Hepatocyte (in vitro differentiated cells): ENCODE measurements around the gene ICAM4. TPM values are rescaled to one million over a fixed set of nuclear protein-coding genes. Genes with fewer than 3 reads are reported as not detected.

Experiments used
- DNase-seq: peaks from one replicate; pipeline ENCODE4 v3.0.0-alpha.2; 2016; ENCODE audit warnings: low spot score
- H2AFZ ChIP-seq: fragments of 200-600 bp; sonication (generic); 2 replicates; pipeline ENCODE4 v1.6.0; 2016; ENCODE audit warnings: antibody characterized with exemption, mild to moderate bottlenecking
- H3K27ac ChIP-seq: fragments of 200-600 bp; sonication (generic); 2 replicates; pipeline ENCODE4 v1.5.1; 2016; ENCODE audit warnings: mild to moderate bottlenecking
- H3K27me3 ChIP-seq: fragments of 200-600 bp; sonication (generic); 2 replicates; pipeline ENCODE4 v1.6.1; 2016
- H3K36me3 ChIP-seq: fragments of 200-600 bp; sonication (generic); replicated peaks from 2 replicates; pipeline ENCODE4 v1.5.1; 2016; ENCODE audit warnings: low read depth; ENCODE audit not compliant: insufficient read depth
- H3K4me1 ChIP-seq: fragments of 200-600 bp; sonication (generic); 2 replicates; pipeline ENCODE4 v1.5.1; 2016; ENCODE audit warnings: mild to moderate bottlenecking, moderate library complexity; ENCODE audit not compliant: insufficient read depth
- H3K4me2 ChIP-seq: fragments of 200-600 bp; sonication (generic); 2 replicates; pipeline ENCODE4 v1.6.0; 2016
- H3K4me3 ChIP-seq: fragments of 200-600 bp; sonication (generic); 2 replicates; pipeline ENCODE4 v1.5.1; 2016; ENCODE audit warnings: mild to moderate bottlenecking
- H3K79me2 ChIP-seq: fragments of 200-600 bp; sonication (generic); 2 replicates; pipeline ENCODE4 v1.6.0; 2017; ENCODE audit warnings: mild to moderate bottlenecking
- H3K9me2 ChIP-seq: fragments of 200-600 bp; sonication (generic); replicated peaks from 2 replicates; pipeline ENCODE4 v1.6.0; 2017; ENCODE audit warnings: mild to moderate bottlenecking; ENCODE audit not compliant: insufficient read depth
- H3K9me3 ChIP-seq: fragments of 200-600 bp; sonication (generic); 2 replicates; pipeline ENCODE4 v1.5.1; 2016; ENCODE audit warnings: low read depth, mild to moderate bottlenecking
- H4K20me1 ChIP-seq: fragments of 200-600 bp; sonication (generic); 2 replicates; pipeline ENCODE4 v1.6.0; 2016; ENCODE audit warnings: mild to moderate bottlenecking; ENCODE audit not compliant: insufficient read depth, poor library complexity, severe bottlenecking
- CTCF ChIP-seq: fragments of 200-600 bp; sonication (generic); IDR thresholded peaks from 2 replicates; pipeline ENCODE4 v1.5.1; 2016; ENCODE audit warnings: antibody characterized with exemption, mild to moderate bottlenecking; ENCODE audit not compliant: poor library complexity
- EZH2 ChIP-seq: fragments of 200-600 bp; sonication (generic); IDR thresholded peaks from 2 replicates; pipeline ENCODE4 v1.6.1; 2016; ENCODE audit warnings: antibody characterized with exemption, mild to moderate bottlenecking, borderline replicate concordance
- EZH2phosphoT487 ChIP-seq: fragments of 200-600 bp; sonication (generic); IDR thresholded peaks from one replicate; pipeline ENCODE4 v1.6.1; 2018; ENCODE audit warnings: antibody characterized with exemption, mild to moderate bottlenecking, low read depth, moderate library complexity; ENCODE audit not compliant: unreplicated experiment, severe bottlenecking
- WGBS: methylation state at CpG from one replicate; pipeline ENCODE4 v1.1.6; 2016; ENCODE audit warnings: low lambda C conversion rate; ENCODE audit errors: missing lambda C conversion rate; 5-methylcytosine and 5-hydroxymethylcytosine counted together
- polyA plus RNA-seq: library from polyadenylated mRNA; unstranded; fragments of >200 nt; fragmentation: Nextera tagmentation; extraction: Ambion mirVana; gene quantifications from 2 replicates; pipeline ENCODE4 v1.2.1, GENCODE V29; 2016
- total RNA-seq: library from RNA; depleted of rRNA; stranded (reverse); fragments of >200 nt; gene quantifications from 2 replicates; pipeline ENCODE4 v1.2.3, GENCODE V29; 2014

ICAM4 gene
- total and polyA plus RNA-seq, 2 experiments from 2014 or later = 1.6 to 4.5 TPM

- no peak overlapping the region for H3K4me2 ChIP-seq
- no peak overlapping the region for H3K27ac ChIP-seq
- H3K27me3 ChIP-seq = no peaks in the 10 kb centered on the region
- no peaks in the 10 kb centered on the region for H3K9me2 ChIP-seq
- H3K4me3 ChIP-seq = no peak overlapping the region
- no peak overlapping the region for H2AFZ ChIP-seq
- 95% methylated on average over 2 of the region's 2 CpGs for WGBS
- TF ChIP-seq CTCF (no peak), EZH2 (no peak), EZH2phosphoT487 (no peak)
- peaks cover 13% of the 10 kb centered on the region for H3K79me2 ChIP-seq
- no peaks in the 10 kb centered on the region for H3K9me3 ChIP-seq
- H4K20me1 ChIP-seq = no peaks in the 10 kb centered on the region
- H3K36me3 ChIP-seq = no peaks in the 10 kb centered on the region
- peaks cover 4% of the 10 kb centered on the region for H3K4me1 ChIP-seq
- no peak for DNase-seq
These were observed 31.4 kb upstream of the ICAM4 start for GRCh38 chr19:10255358-10255757.

GRCh38 chr19:10256551-10256950, 30.2 kb upstream of the ICAM4 start:
- H3K4me1 ChIP-seq = peaks cover 4% of the 10 kb centered on the region
- no peaks in the 10 kb centered on the region for H3K36me3 ChIP-seq
- TF ChIP-seq EZH2 = no peak
- no peak for TF ChIP-seq EZH2phosphoT487
- no peak for TF ChIP-seq CTCF
- WGBS = 96% methylated on average over 16 of the region's 18 CpGs
- H3K4me2 ChIP-seq = no peak overlapping the region
- no peak overlapping the region for H3K4me3 ChIP-seq
- no peak overlapping the region for H2AFZ ChIP-seq
- H3K9me2 ChIP-seq = no peaks in the 10 kb centered on the region
- peaks cover 10% of the 10 kb centered on the region for H3K79me2 ChIP-seq
- H4K20me1 ChIP-seq = no peaks in the 10 kb centered on the region
- H3K27ac ChIP-seq = no peak overlapping the region
- H3K27me3 ChIP-seq = no peaks in the 10 kb centered on the region
- no peak for DNase-seq
- H3K9me3 ChIP-seq = no peaks in the 10 kb centered on the region

- Histone ChIP-seq H2AFZ (no peak overlapping the region), H3K4me3 (no peak overlapping the region), H3K4me1 (peaks cover 4% of the 10 kb centered on the region), H3K9me2 (no peaks in the 10 kb centered on the region), H3K36me3 (no peaks in the 10 kb centered on the region), H3K9me3 (no peaks in the 10 kb centered on the region), H3K27me3 (no peaks in the 10 kb centered on the region), H3K27ac (no peak overlapping the region), H4K20me1 (no peaks in the 10 kb centered on the region), H3K79me2 (peaks cover 10% of the 10 kb centered on the region), H3K4me2 (no peak overlapping the region)
- no peak for DNase-seq
- TF ChIP-seq EZH2phosphoT487 = no peak
- 90% methylated on average over 9 of the region's 9 CpGs for WGBS
These were observed 29.7 kb upstream of the ICAM4 start for GRCh38 chr19:10256970-10257615.

- TF ChIP-seq CTCF (no peak), EZH2 (no peak), EZH2phosphoT487 (no peak)
- H3K36me3 ChIP-seq = no peaks in the 10 kb centered on the region
- H3K9me3 ChIP-seq = no peaks in the 10 kb centered on the region
- no peak overlapping the region for H3K27ac ChIP-seq
- WGBS = 97% methylated on average over 18 of the region's 18 CpGs
- H3K27me3 ChIP-seq = no peaks in the 10 kb centered on the region
- no peak overlapping the region for H2AFZ ChIP-seq
- no peak overlapping the region for H3K4me3 ChIP-seq
- H3K79me2 ChIP-seq = no peaks in the 10 kb centered on the region
- H3K9me2 ChIP-seq = no peaks in the 10 kb centered on the region
- DNase-seq = no peak
- H4K20me1 ChIP-seq = no peaks in the 10 kb centered on the region
- no peak overlapping the region for H3K4me2 ChIP-seq
- no peaks in the 10 kb centered on the region for H3K4me1 ChIP-seq
These were observed 28.6 kb upstream of the ICAM4 start for GRCh38 chr19:10258080-10258710.
